GM12874 (cell line): ENCODE data around the gene NUDT8.

Experiments
- TF ChIP-seq, protein P1 (sequence below): IDR thresholded peaks from 2 replicates; pipeline ENCODE4 v1.5.1; 2011; ENCODE audit warnings: low read depth, mild to moderate bottlenecking, control low read depth, low read length, moderate library complexity; ENCODE audit not compliant: insufficient read depth

NUDT8 gene

DNA sequence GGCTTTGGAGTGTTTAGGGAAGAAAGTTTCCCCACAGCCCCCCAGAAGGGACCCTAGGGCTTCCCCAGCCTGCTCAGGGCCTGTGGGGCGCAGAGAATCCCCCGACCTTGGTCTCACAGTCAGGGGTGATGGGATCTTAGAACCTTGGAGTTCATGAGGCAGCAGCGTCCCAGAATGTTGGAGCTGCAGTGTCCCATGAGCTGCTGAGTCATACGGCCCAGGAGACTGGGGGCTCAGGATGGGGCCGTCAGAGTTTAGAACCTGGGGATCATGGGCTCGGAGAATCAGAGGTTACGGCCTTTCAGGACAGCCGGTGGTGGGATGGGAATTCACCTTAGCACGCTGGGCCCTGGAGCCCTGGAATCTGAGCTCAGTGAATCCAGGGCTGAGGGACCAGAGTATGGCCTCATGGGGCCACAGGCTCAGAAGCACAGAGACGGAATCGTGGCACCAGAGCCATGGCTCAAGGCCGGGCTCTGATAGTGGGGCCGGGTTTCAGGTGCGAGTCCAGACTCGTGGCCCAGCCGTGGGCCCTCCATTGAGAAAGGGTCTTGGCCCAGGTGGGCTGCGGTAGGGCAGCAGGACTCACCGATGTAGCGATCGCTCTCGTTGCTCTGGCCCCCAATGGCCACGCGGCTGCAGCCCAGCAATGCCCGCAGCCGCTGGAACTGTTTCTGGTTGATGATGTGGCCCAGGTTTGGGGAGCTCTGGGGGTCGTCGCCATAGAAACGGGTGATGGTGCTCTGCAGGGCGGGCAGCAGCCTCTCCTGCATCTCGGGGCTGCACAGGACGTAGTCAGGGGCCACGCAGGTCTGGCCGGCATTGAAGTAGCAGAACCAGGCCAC, 35.2 kb upstream of the NUDT8 start:
- TF ChIP-seq, protein P1, sequence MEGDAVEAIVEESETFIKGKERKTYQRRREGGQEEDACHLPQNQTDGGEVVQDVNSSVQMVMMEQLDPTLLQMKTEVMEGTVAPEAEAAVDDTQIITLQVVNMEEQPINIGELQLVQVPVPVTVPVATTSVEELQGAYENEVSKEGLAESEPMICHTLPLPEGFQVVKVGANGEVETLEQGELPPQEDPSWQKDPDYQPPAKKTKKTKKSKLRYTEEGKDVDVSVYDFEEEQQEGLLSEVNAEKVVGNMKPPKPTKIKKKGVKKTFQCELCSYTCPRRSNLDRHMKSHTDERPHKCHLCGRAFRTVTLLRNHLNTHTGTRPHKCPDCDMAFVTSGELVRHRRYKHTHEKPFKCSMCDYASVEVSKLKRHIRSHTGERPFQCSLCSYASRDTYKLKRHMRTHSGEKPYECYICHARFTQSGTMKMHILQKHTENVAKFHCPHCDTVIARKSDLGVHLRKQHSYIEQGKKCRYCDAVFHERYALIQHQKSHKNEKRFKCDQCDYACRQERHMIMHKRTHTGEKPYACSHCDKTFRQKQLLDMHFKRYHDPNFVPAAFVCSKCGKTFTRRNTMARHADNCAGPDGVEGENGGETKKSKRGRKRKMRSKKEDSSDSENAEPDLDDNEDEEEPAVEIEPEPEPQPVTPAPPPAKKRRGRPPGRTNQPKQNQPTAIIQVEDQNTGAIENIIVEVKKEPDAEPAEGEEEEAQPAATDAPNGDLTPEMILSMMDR = no peak

DNA sequence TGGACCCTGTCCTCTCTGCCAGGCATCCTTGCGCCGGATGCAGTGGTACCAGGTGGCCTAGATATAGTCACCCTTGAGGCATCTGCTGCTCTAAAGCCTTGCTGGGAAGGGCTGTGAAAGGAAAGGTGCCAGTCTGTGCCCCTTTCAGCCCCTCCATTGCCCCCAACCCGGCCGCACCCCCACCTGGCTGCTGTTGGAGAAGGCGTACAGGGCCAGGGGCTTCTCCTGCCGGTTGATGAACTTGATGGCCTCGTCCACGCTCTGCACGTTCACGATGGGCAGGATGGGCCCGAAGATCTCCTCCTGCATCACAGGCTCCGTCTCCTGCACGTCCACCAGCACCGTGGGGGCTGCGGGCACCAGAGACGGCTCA, 34.5 kb upstream of the NUDT8 start:
- TF ChIP-seq, protein P1 = no peak

DNA sequence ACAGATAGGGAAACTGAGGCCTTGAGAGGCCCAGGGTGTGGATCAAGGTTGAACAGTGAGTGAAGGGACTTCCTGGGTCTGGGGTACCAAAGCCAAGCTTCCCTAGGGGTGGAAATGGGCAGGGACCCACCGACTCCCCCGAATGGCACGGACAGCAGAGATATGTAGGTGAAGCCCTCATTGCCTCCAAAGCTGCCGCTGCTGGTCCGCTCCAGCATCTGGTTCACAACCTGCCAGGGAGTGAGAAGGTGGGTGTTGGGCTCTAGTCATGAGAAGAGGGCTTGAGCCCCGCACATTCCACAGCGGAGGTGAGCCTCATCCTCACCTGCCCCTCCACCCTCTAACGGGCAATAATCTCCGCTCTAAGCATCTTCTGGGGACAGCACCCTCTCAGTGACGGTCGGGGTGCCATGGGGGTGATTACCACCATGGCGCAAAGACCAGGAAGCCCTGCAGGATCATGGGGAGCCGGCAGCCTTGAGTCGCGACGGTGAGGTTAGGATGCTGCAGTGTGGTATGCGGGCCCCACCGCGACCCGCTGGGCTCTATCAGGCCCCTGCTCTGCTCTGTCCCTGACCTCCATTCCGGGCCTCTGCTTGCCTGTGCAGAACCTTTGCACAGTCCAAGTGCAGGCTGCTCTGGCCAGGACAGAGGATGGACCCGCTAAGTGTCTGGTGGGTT, 33.9 kb upstream of the NUDT8 start:
- TF ChIP-seq, protein P1 = no peak

DNA sequence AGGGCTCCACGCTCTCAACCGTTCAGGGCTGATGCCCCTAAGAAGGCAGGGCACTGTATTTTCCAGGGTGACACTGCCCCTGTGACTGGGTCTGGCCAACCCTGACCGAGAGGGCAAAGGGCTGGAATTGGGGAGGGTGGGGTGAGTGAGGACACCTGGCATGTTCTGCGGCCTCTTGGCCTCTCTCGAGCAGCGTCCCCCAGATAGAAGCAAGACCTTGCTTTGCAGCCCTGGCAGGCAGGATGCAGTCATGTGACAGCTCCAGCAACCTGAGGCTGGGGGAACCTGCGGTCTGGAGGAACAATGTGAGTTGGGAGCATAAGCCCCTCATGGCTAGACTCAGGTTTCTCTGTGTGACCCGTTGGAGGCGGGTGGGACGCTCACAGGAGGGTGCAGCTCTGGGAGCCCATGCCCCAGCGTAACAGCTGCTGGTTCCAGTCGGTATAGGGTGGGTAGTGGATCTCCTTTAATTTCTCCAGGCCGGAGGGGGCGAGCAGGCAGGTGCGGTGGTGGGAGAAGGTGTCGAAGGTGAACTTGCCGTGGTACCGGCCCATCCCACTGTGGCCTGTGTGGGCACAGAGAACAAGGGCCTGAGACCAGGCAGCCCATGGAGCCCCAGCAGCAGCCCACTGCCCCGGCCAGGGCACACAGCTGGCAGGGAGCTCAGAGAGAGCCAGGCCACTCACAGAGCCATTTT, 33.2 kb upstream of the NUDT8 start:
- TF ChIP-seq, protein P1 = no peak

DNA sequence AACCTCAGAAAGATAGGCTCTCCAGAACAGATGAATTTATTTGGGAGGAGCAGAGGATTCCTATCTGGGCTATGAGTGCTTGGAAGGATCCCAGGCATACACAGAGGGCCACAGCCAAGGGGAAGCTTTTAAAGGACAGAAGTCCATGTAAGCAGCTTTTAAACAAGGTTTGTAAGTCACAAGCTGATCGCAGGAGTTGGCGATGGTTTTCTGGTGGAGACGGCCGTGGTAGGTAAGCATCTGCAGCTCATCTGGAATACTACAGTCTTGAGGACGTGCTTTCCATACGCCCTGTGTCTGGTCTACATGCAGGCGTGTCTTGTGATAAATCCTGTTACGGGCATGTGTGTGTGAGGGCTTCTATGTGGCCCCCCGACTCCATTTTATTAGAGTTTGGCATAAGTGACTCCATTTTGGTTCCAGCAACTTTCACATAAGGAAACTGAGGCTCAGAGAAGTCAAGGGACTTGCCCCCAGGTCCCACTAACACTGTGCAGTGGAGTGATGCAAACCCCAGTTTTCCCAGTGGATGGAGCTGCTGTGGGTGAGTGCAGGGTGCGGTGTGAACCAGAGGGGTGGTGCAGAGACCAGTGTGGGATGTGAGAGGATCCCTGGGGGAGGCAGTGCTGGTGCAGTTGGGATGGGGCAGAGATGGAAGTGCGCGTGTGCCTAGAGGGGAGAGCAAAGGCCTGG, 32.6 kb upstream of the NUDT8 start:
- TF ChIP-seq, protein P1 = no peak

DNA sequence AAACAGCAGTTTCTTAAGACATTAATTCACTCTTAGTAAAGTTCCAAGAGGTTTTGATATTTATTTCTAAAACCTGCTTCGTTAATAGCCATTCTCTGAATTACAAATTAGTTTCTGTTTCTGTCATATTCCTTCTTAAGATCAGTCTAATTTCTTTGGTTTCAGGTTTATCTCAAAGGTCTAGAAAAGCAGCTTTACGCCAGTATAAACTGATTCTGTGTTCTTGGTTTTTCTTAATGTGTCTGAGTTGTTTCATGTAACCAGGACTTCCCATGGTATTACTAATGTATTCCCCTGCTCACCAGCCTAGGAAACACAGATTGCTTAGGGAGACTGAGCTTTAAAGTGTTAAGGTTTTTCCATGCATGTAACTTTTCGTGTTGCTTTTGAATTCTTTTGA, 27.6 kb upstream of the NUDT8 start:
- TF ChIP-seq, protein P1 = no peak
